HepG2 (cell line): Measurements from ENCODE around the gene SGMS1. TPM values are rescaled to one million over a fixed set of nuclear protein-coding genes. Genes with fewer than 3 reads are reported as not detected.
"Not testable (repeated sequence)": the region's sequence is repeated elsewhere in the genome, so short reads cannot be mapped to it uniquely, and the experiment has no call there.

Experiments used
- ATAC-seq: fragments of 200-7000 bp; cut with Tn5 transposase; 3 replicates; pipeline ENCODE4 v1.9.1; 2020; ENCODE audit warnings: mild to moderate bottlenecking, moderate library complexity
- BruUV-seq: library from RNA; stranded (reverse); fragments of 400-500 nt; replicated peaks from 2 replicates; lab custom pipeline; 2021; lab: Mats Ljungman, UMichigan
- CTCF ChIA-PET: fragments of 300-600 bp; formaldehyde crosslinking; extraction: SDS; loops from one replicate; lab custom pipeline; 2021; ENCODE audit warnings: low total read pairs, inconsistent platforms, low intra/inter-chr PET ratio; lab: Yijun Ruan, JAX
- POLR2A ChIA-PET: fragments of 350-600 bp; sonication (Branson Sonifier 250); formaldehyde crosslinking; loops from one replicate; lab custom pipeline; 2020; ENCODE audit warnings: antibody characterized with exemption, inconsistent platforms; lab: Yijun Ruan, JAX
- DNase-seq: peaks from one replicate; pipeline ENCODE4 v3.0.0-alpha.2; 2015; ENCODE audit warnings: low spot score
- FAIRE-seq: peaks from 3 replicates; lab custom pipeline; 2011; peaks lifted over from hg19 to GRCh38; lab: Jason Lieb, UNC
- H2AFZ ChIP-seq: one replicate; pipeline ENCODE4 v1.6.1; 2011; ENCODE audit warnings: low read length, inconsistent platforms
- H3K27ac ChIP-seq: fragments of 300-600 bp; 3 replicates; pipeline ENCODE4 v1.8.0; 2011; ENCODE audit warnings: mixed run types, mild to moderate bottlenecking, mixed read lengths, low read length, inconsistent platforms; ENCODE audit not compliant: insufficient read depth; ENCODE audit errors: extremely low read length
- H3K27me3 ChIP-seq, 2 experiments: fragments of 200-600 bp in 1 of 2; 2 replicates in 1 of 2; 3 replicates in 1 of 2; pipeline versions ENCODE4 v1.6.0 to v1.8.0; 2011; ENCODE audit warnings: low read length in 2 of 2, mild to moderate bottlenecking in 2 of 2, moderate library complexity in 2 of 2, inconsistent platforms in 1 of 2; ENCODE audit not compliant: insufficient read depth in 2 of 2, control insufficient read depth in 1 of 2
- H3K36me3 ChIP-seq, 2 experiments: fragments of 200-600 bp in 1 of 2; replicated peaks in 1 of 2; 2 replicates in 1 of 2; 3 replicates in 1 of 2; pipeline versions ENCODE4 v1.5.1 to v1.8.0; 2011; ENCODE audit warnings: low read length in 2 of 2, inconsistent platforms in 1 of 2; ENCODE audit not compliant: insufficient read depth in 2 of 2, control insufficient read depth in 1 of 2
- H3K4me1 ChIP-seq: 2 replicates; pipeline ENCODE4 v1.5.1; 2012; ENCODE audit warnings: low read length, inconsistent platforms; ENCODE audit not compliant: insufficient read depth
- H3K4me2 ChIP-seq: 2 replicates; pipeline ENCODE4 v1.6.0; 2011; ENCODE audit warnings: low read depth, low read length, inconsistent platforms
- H3K4me3 ChIP-seq, 3 experiments: fragments of 200-600 bp in 1 of 3; sonication (generic), shearing (Covaris generic) in 1 of 3; replicated peaks in 1 of 3; 2 replicates each; pipeline ENCODE4 v1.5.1; 2011 to 2016; ENCODE audit warnings: low read length in 3 of 3, inconsistent platforms in 2 of 3, low read depth in 2 of 3, mild to moderate bottlenecking in 2 of 3, control low read depth in 1 of 3, mixed read lengths in 1 of 3; ENCODE audit not compliant: insufficient read depth in 1 of 3
- H3K79me2 ChIP-seq: one replicate; pipeline ENCODE4 v1.6.1; 2011; ENCODE audit warnings: low read length, inconsistent platforms; ENCODE audit not compliant: insufficient read depth
- H3K9ac ChIP-seq: 2 replicates; pipeline ENCODE4 v1.6.0; 2011; ENCODE audit warnings: mild to moderate bottlenecking, low read depth, low read length, inconsistent platforms; ENCODE audit not compliant: insufficient read depth
- H3K9me3 ChIP-seq: 2 replicates; pipeline ENCODE4 v1.5.1; 2012; ENCODE audit warnings: mild to moderate bottlenecking, low read length
- H4K20me1 ChIP-seq: 2 replicates; pipeline ENCODE4 v1.6.0; 2011; ENCODE audit warnings: inconsistent platforms, mild to moderate bottlenecking, low read length, moderate library complexity; ENCODE audit not compliant: insufficient read depth
- BRCA1 ChIP-seq: sonication (generic); formaldehyde crosslinking; IDR thresholded peaks from 2 replicates; pipeline ENCODE4 v1.4.0; 2020; ENCODE audit warnings: missing genetic modification reagents
- CSRNP1 ChIP-seq: sonication (generic); formaldehyde crosslinking; IDR thresholded peaks from 2 replicates; pipeline ENCODE4 v1.8.1; 2023; ENCODE audit warnings: mild to moderate bottlenecking, missing genetic modification reagents
- GMEB2 ChIP-seq: IDR thresholded peaks from 2 replicates; pipeline ENCODE4 v1.6.1; 2016; ENCODE audit warnings: missing biosample characterization, missing genetic modification reagents, low read depth
- GZF1 ChIP-seq: sonication (generic); formaldehyde crosslinking; IDR thresholded peaks from 2 replicates; pipeline ENCODE4 v1.5.1; 2020; ENCODE audit warnings: mild to moderate bottlenecking, missing genetic modification reagents
- HIVEP1 ChIP-seq: sonication (generic); formaldehyde crosslinking; IDR thresholded peaks from 2 replicates; pipeline ENCODE4 v1.4.0; 2020; ENCODE audit warnings: mild to moderate bottlenecking, missing genetic modification reagents
- KAT8 ChIP-seq: IDR thresholded peaks from 2 replicates; pipeline ENCODE4 v1.6.1; 2016; ENCODE audit warnings: missing genetic modification reagents, missing compliant biosample characterization
- POLR2A ChIP-seq, 2 experiments: IDR thresholded peaks; 2 replicates each; pipeline ENCODE4 v1.6.1; 2011; ENCODE audit warnings: low read depth in 2 of 2, low read length in 2 of 2, mild to moderate bottlenecking in 1 of 2, moderate library complexity in 1 of 2; ENCODE audit not compliant: insufficient read depth in 1 of 2
- TFAP4 ChIP-seq: sonication (generic); IDR thresholded peaks from 2 replicates; pipeline ENCODE4 v1.6.1; 2016; ENCODE audit warnings: low read depth, borderline replicate concordance
- ZNF337 ChIP-seq: sonication (generic); formaldehyde crosslinking; IDR thresholded peaks from 2 replicates; pipeline ENCODE4 v1.5.1; 2020; ENCODE audit warnings: missing genetic modification reagents, low read depth, mild to moderate bottlenecking, borderline replicate concordance
- ZNF430 ChIP-seq: sonication (generic); formaldehyde crosslinking; IDR thresholded peaks from 2 replicates; pipeline ENCODE4 v1.9.0; 2021; ENCODE audit warnings: mild to moderate bottlenecking, missing genetic modification reagents
- ZNF879 ChIP-seq: sonication (generic); formaldehyde crosslinking; IDR thresholded peaks from 2 replicates; pipeline ENCODE4 v1.8.1; 2023; ENCODE audit warnings: missing genetic modification reagents
- WGBS: methylation state at CpG from one replicate; pipeline ENCODE4 v1.1.6; 2017; ENCODE audit warnings: low lambda C conversion rate; 5-methylcytosine and 5-hydroxymethylcytosine counted together
- in situ Hi-C: cut with HindIII; loops from 2 replicates; pipeline ENCODE4 v1.10.0; 2017; ENCODE audit warnings: low pct_unique_long_range_greater_than_20kb; ENCODE audit not compliant: extremely low pct_ligation_motif_present
- intact Hi-C: fragments of 100-400 bp; cut with micrococcal nuclease; formaldehyde crosslinking; loops from one replicate; pipeline ENCODE4 v1.10.0; 2022; ENCODE audit not compliant: unreplicated experiment
- polyA plus RNA-seq, 8 experiments: library from polyadenylated mRNA; depleted of rRNA in 3 of 8; stranded (reverse) in 7 of 8; unstranded in 1 of 8; fragments of >200 nt; fragmentation: Illumina TruSeq in 4 of 8; extraction: Trizol in 4 of 8; gene quantifications; 2 replicates each; pipeline versions ENCODE4 v1.2.1 to v1.2.3, GENCODE V29; 2011 to 2016; ENCODE audit warnings: low read depth in 4 of 8, missing spikeins in 1 of 8, mixed read lengths in 1 of 8; ENCODE audit not compliant: insufficient read depth in 1 of 8
- total RNA-seq, 5 experiments: library from RNA; depleted of rRNA; stranded (reverse); fragments of >200 nt; fragmentation: Illumina TruSeq; extraction: Trizol; gene quantifications; 2 replicates each; pipeline ENCODE4 v1.2.3, GENCODE V29; 2016; ENCODE audit warnings: low read depth in 1 of 5

The SGMS1 gene
- total and polyA plus RNA-seq, 2 of the 13 experiments (the other 11 are each of a cell fraction or from before 2014, with no cell fraction given) = 6.5 to 15.1 TPM

- DNase-seq = no peak
- in situ Hi-C loops (no loop called here), intact Hi-C loops (no loop called here)
- no peaks in the 10 kb centered on the region for H4K20me1 ChIP-seq
- H3K9ac ChIP-seq = no peak overlapping the region
- no peak for FAIRE-seq
- ATAC-seq = no peak
- no peaks in the 10 kb centered on the region for H3K4me1 ChIP-seq
- no peak overlapping the region for H3K4me2 ChIP-seq
- ChIA-PET CTCF (no interaction called here), POLR2A (no interaction called here)
- no peak overlapping the region for H2AFZ ChIP-seq
- no peaks in the 10 kb centered on the region for H3K36me3 ChIP-seq
- no peak overlapping the region for H3K4me3 ChIP-seq
- no TSS peak for BruUV-seq
- no peaks in the 10 kb centered on the region for H3K9me3 ChIP-seq
- H3K79me2 ChIP-seq = no peaks in the 10 kb centered on the region
- H3K27me3 ChIP-seq = no peaks in the 10 kb centered on the region
- TF ChIP-seq HIVEP1 (CRISPR knock-in tag) (no peak), ZNF879 (CRISPR knock-in tag) (no peak), GMEB2 (CRISPR knock-in tag) (no peak), BRCA1 (CRISPR knock-in tag) (no peak), CSRNP1 (CRISPR knock-in tag) (no peak), TFAP4 (no peak), POLR2A (IDR thresholded peaks at IDR 0.05; ENCODE audit: insufficient read depth in 1 of 2, low read depth in 2 of 2, low read length in 2 of 2) (no peak), KAT8 (no peak), ZNF430 (CRISPR knock-in tag) (no peak), GZF1 (CRISPR knock-in tag) (no peak), ZNF337 (no peak)
- H3K27ac ChIP-seq = no peak overlapping the region
These were observed 176.1 kb downstream of the SGMS1 start for GRCh38 chr10:50447691-50448090.

- H2AFZ ChIP-seq, H3K4me2 ChIP-seq, intact Hi-C loops, H3K4me3 ChIP-seq, POLR2A ChIA-PET, H3K27me3 ChIP-seq, H3K4me1 ChIP-seq, H4K20me1 ChIP-seq, in situ Hi-C loops, BruUV-seq, ATAC-seq, DNase-seq, CTCF ChIA-PET, H3K9ac ChIP-seq, H3K36me3 ChIP-seq, FAIRE-seq, H3K27ac ChIP-seq, H3K79me2 ChIP-seq, H3K9me3 ChIP-seq: not testable (repeated sequence)
- WGBS = 86% methylated on average over 5 of the region's 5 CpGs
These were observed 178.0 kb downstream of the SGMS1 start for GRCh38 chr10:50445777-50446176.
